Esophagus muscularis mucosa (tissue), 4 donors: ENCODE measurements around the gene IKBKG. TPM values are rescaled to one million over a fixed set of nuclear protein-coding genes. Genes with fewer than 3 reads are reported as not detected.

Experiments used
- DNase-seq: peaks from one replicate; pipeline ENCODE4 v3.0.0-alpha.2; 2017; ENCODE audit errors: extremely low spot score
- H3K27ac ChIP-seq, 4 donors: fragments of 200-600 bp; sonication (generic); replicated peaks in 1 of 4; 1 replicate in 3 of 4; 2 replicates in 1 of 4; pipeline ENCODE4 v1.5.1; 2016 to 2019; ENCODE audit warnings: mild to moderate bottlenecking in 1 of 4
- H3K27me3 ChIP-seq, 4 donors: fragments of 200-600 bp; sonication (generic); one replicate each; pipeline versions ENCODE4 v1.5.1 to v1.6.0; 2016 to 2019
- H3K36me3 ChIP-seq, 4 donors: fragments of 200-600 bp; sonication (generic); one replicate each; pipeline ENCODE4 v1.5.1; 2016 to 2019
- H3K4me1 ChIP-seq, 4 donors: fragments of 200-600 bp; sonication (generic); one replicate each; pipeline ENCODE4 v1.5.1; 2016 to 2019
- H3K4me3 ChIP-seq, 4 donors: fragments of 200-600 bp; sonication (generic); 1 replicate in 2 of 4; 2 replicates in 2 of 4; pipeline ENCODE4 v1.5.1; 2016 to 2019; ENCODE audit warnings: mild to moderate bottlenecking in 4 of 4, moderate library complexity in 1 of 4
- H3K9me3 ChIP-seq, 4 donors: fragments of 200-600 bp; sonication (generic); 1 replicate in 3 of 4; 2 replicates in 1 of 4; pipeline ENCODE4 v1.5.1; 2016 to 2019
- CTCF ChIP-seq, 3 experiments: fragments of 200-600 bp in 2 of 3; fragments of 450-650 bp in 1 of 3; sonication (generic) in 2 of 3; IDR thresholded peaks; one replicate each; pipeline ENCODE4 v1.5.1; 2017 to 2019; ENCODE audit warnings: antibody characterized with exemption in 3 of 3, mild to moderate bottlenecking in 2 of 3, moderate library complexity in 1 of 3
- EP300 ChIP-seq: sonication (generic); formaldehyde crosslinking; IDR thresholded peaks from one replicate; pipeline ENCODE4 v1.6.1; 2017; ENCODE audit warnings: antibody characterized with exemption
- POLR2A ChIP-seq: fragments of 450-650 bp; IDR thresholded peaks from one replicate; pipeline ENCODE4 v1.6.1; 2017; ENCODE audit warnings: antibody characterized with exemption, moderate library complexity, mild to moderate bottlenecking, low read depth
- POLR2AphosphoS5 ChIP-seq, 2 donors: sonication (generic); formaldehyde crosslinking; IDR thresholded peaks; one replicate each; pipeline ENCODE4 v1.6.1; 2017; ENCODE audit warnings: antibody characterized with exemption in 2 of 2
- WGBS: methylation state at CpG from one replicate; pipeline ENCODE4 v1.1.5; 2018; 5-methylcytosine and 5-hydroxymethylcytosine counted together
- intact Hi-C: fragments of 100-400 bp; cut with DNase I; formaldehyde crosslinking; loops from one replicate; pipeline ENCODE4 v1.15.1; 2023
- total RNA-seq, 4 donors: library from RNA; depleted of rRNA; stranded (reverse); fragments of >200 nt; gene quantifications; one replicate each; pipeline versions ENCODE4 v1.1.0 to v1.2.1, GENCODE V29; 2016

The IKBKG gene
- total RNA-seq, 4 donors from 2014 or later, result 12.0 to 18.3 (median 17.3) TPM

GRCh38 chrX:154596290-154596929, 49.0 kb downstream of the IKBKG start:
- H3K36me3 ChIP-seq, result no peaks in the 10 kb centered on the region
- H3K4me1 ChIP-seq, result peaks cover 0 to 18% (median 3%) of the 10 kb centered on the region in 4 donors
- no peak overlapping the region for H3K27ac ChIP-seq
- no peak for TF ChIP-seq POLR2AphosphoS5 (IDR thresholded peaks at IDR 0.05)
- TF ChIP-seq EP300, result no peak
- TF ChIP-seq CTCF (IDR thresholded peaks at IDR 0.05), result no peak
- no peak for TF ChIP-seq POLR2A
- H3K27me3 ChIP-seq, result peaks cover 0 to 6% (median 0%) of the 10 kb centered on the region in 4 donors
- H3K4me3 ChIP-seq, result no peak overlapping the region
- WGBS, result 23% methylated on average over 2 of the region's 3 CpGs
- DNase-seq, result no peak
- H3K9me3 ChIP-seq, result peaks cover 0 to 4% (median 0%) of the 10 kb centered on the region in 4 donors
- intact Hi-C loops, result no loop called here

GRCh38 chrX:154597221-154597620, 49.8 kb downstream of the IKBKG start:
- no peak for DNase-seq
- no peaks in the 10 kb centered on the region for H3K36me3 ChIP-seq
- intact Hi-C loops, result no loop called here
- peaks cover 0 to 4% (median 0%) of the 10 kb centered on the region in 4 donors for H3K9me3 ChIP-seq
- WGBS, result 81% methylated on average over 12 of the region's 12 CpGs
- peaks cover 0 to 18% (median 3%) of the 10 kb centered on the region in 4 donors for H3K4me1 ChIP-seq
- no peak overlapping the region for H3K27ac ChIP-seq
- TF ChIP-seq POLR2A (no peak), EP300 (no peak), POLR2AphosphoS5 (IDR thresholded peaks at IDR 0.05) (no peak), CTCF (IDR thresholded peaks at IDR 0.05) (no peak)
- peaks cover 0 to 6% (median 0%) of the 10 kb centered on the region in 4 donors for H3K27me3 ChIP-seq
- H3K4me3 ChIP-seq, result no peak overlapping the region

GRCh38 chrX:154598656-154599055, 51.2 kb downstream of the IKBKG start:
- TF ChIP-seq POLR2A, result no peak
- no peak for TF ChIP-seq EP300
- TF ChIP-seq POLR2AphosphoS5 (IDR thresholded peaks at IDR 0.05), result no peak
- no peak for TF ChIP-seq CTCF (IDR thresholded peaks at IDR 0.05)
- intact Hi-C loops, result no loop called here
- 87% methylated on average over 6 of the region's 8 CpGs for WGBS
- Histone ChIP-seq H3K9me3 (no peaks in the 10 kb centered on the region), H3K4me1 (peaks cover 0 to 21% (median 4%) of the 10 kb centered on the region in 4 donors), H3K4me3 (no peak overlapping the region), H3K27me3 (no peaks in the 10 kb centered on the region), H3K27ac (no peak overlapping the region), H3K36me3 (no peaks in the 10 kb centered on the region)
- no peak for DNase-seq

- no peak for TF ChIP-seq CTCF (IDR thresholded peaks at IDR 0.05)
- no peak for TF ChIP-seq POLR2AphosphoS5 (IDR thresholded peaks at IDR 0.05)
- no peak for DNase-seq
- no peak overlapping the region for H3K27ac ChIP-seq
- H3K36me3 ChIP-seq, result no peaks in the 10 kb centered on the region
- WGBS, result 94% methylated on average over 14 of the region's 14 CpGs
- intact Hi-C loops, result no loop called here
- H3K4me1 ChIP-seq, result peaks cover 3 to 30% (median 4%) of the 10 kb centered on the region in 4 donors
- no peaks in the 10 kb centered on the region for H3K27me3 ChIP-seq
- no peaks in the 10 kb centered on the region for H3K9me3 ChIP-seq
- H3K4me3 ChIP-seq, result no peak overlapping the region
Measured at GRCh38 chrX:154599531-154599930, 52.1 kb downstream of the IKBKG start.
